NCI-H2081 treated with DMSO at 0.1 percent for 48 hours (cell line): ENCODE data around the gene NEB.
"Not testable (repeated sequence)": the region's sequence is repeated elsewhere in the genome, so short reads cannot be mapped to it uniquely, and the experiment has no call there.

Source experiments
- DNase-seq: peaks from one replicate; lab custom pipeline; 2025; lab: John Stamatoyannopoulos, UW

NEB gene

GRCh38 chr2:151651274-151651673, 83.0 kb downstream of the NEB start:
- no peak for DNase-seq

- DNase-seq: no peak
Measured at GRCh38 chr2:151650456-151650855, 83.8 kb downstream of the NEB start.

GRCh38 chr2:151649966-151650365, 84.3 kb downstream of the NEB start:
- no peak for DNase-seq

- DNase-seq: no peak
Measured at GRCh38 chr2:151649400-151649799, 84.9 kb downstream of the NEB start.

GRCh38 chr2:151646512-151646911, 87.8 kb downstream of the NEB start:
- not testable (repeated sequence) for DNase-seq

GRCh38 chr2:151644580-151644979, 89.7 kb downstream of the NEB start:
- no peak for DNase-seq

GRCh38 chr2:151641895-151642294, 92.4 kb downstream of the NEB start:
- DNase-seq: not testable (repeated sequence)

GRCh38 chr2:151640087-151640486, 94.2 kb downstream of the NEB start:
- no peak for DNase-seq

- no peak for DNase-seq
Measured at GRCh38 chr2:151638990-151639389, 95.3 kb downstream of the NEB start.

GRCh38 chr2:151638191-151638933, 95.9 kb downstream of the NEB start:
- DNase-seq: no peak

GRCh38 chr2:151637271-151637781, 97.0 kb downstream of the NEB start:
- no peak for DNase-seq

- DNase-seq: no peak
Measured at GRCh38 chr2:151634736-151635467, 99.4 kb downstream of the NEB start.

- DNase-seq: no peak
Measured at GRCh38 chr2:151632993-151633565, 101.2 kb downstream of the NEB start.

GRCh38 chr2:151630372-151630771, 103.9 kb downstream of the NEB start:
- no peak for DNase-seq

GRCh38 chr2:151627353-151627752, 106.9 kb downstream of the NEB start:
- DNase-seq: no peak

- DNase-seq: no peak
Measured at GRCh38 chr2:151624271-151624670, 110.0 kb downstream of the NEB start.

- DNase-seq: no peak
Measured at GRCh38 chr2:151623631-151624030, 110.6 kb downstream of the NEB start.

- DNase-seq: no peak
Measured at GRCh38 chr2:151620761-151621160, 113.5 kb downstream of the NEB start.

GRCh38 chr2:151619337-151619989, 114.8 kb downstream of the NEB start:
- DNase-seq: no peak

GRCh38 chr2:151616760-151617339, 117.4 kb downstream of the NEB start:
- no peak for DNase-seq

- DNase-seq: no peak
Measured at GRCh38 chr2:151614606-151615306, 119.5 kb downstream of the NEB start.
